Cardiac muscle cell (in vitro differentiated cells and primary cell): Measurements from ENCODE around the gene ERC2. TPM values are rescaled to one million over a fixed set of nuclear protein-coding genes. Genes with fewer than 3 reads are reported as not detected.

Experiments used
- DNase-seq, 2 donors: peaks; one replicate each; pipeline versions ENCODE4 v3.0.0 to v3.0.0-alpha.2; 2010 to 2017; ENCODE audit warnings: low read depth in 1 of 2, low spot score in 1 of 2
- H3K27ac ChIP-seq: fragments of 200-600 bp; sonication (generic); 2 replicates; pipeline ENCODE4 v1.5.1; 2016
- H3K27me3 ChIP-seq: fragments of 200-600 bp; sonication (generic); 2 replicates; pipeline ENCODE4 v1.6.0; 2016; ENCODE audit warnings: control low read depth
- H3K36me3 ChIP-seq: fragments of 200-600 bp; sonication (generic); 2 replicates; pipeline ENCODE4 v1.5.1; 2016; ENCODE audit warnings: control low read depth
- H3K4me1 ChIP-seq: fragments of 200-600 bp; sonication (generic); 2 replicates; pipeline ENCODE4 v1.8.1; 2017; ENCODE audit warnings: low read depth, mild to moderate bottlenecking, mixed run types
- H3K4me3 ChIP-seq: fragments of 200-600 bp; sonication (generic); 2 replicates; pipeline ENCODE4 v1.5.1; 2016; ENCODE audit warnings: mild to moderate bottlenecking
- H3K9me3 ChIP-seq: fragments of 200-600 bp; sonication (generic); 2 replicates; pipeline ENCODE4 v1.5.1; 2017; ENCODE audit warnings: low read depth, mild to moderate bottlenecking, control low read depth
- CTCF ChIP-seq: IDR thresholded peaks from 2 replicates; pipeline ENCODE4 v1.5.1; 2012; ENCODE audit warnings: low read depth, mild to moderate bottlenecking, low read length
- polyA plus RNA-seq: library from polyadenylated mRNA; unstranded; fragments of >200 nt; fragmentation: Nextera tagmentation; extraction: Ambion mirVana; gene quantifications from 2 replicates; pipeline ENCODE4 v1.2.1, GENCODE V29; 2016
- total RNA-seq: library from RNA; depleted of rRNA; stranded (reverse); fragments of >200 nt; gene quantifications from 2 replicates; pipeline ENCODE4 v1.2.3, GENCODE V29; 2016

Gene ERC2
- total and polyA plus RNA-seq, 2 experiments from 2014 or later: 18.1 to 29.0 TPM

GRCh38 chr3:55805169-55805568, 663.1 kb downstream of the ERC2 start:
- Histone ChIP-seq H3K4me1 (peaks cover 5% of the 10 kb centered on the region), H3K27me3 (no peaks in the 10 kb centered on the region), H3K9me3 (no peaks in the 10 kb centered on the region), H3K4me3 (no peak overlapping the region), H3K27ac (no peak overlapping the region), H3K36me3 (no peaks in the 10 kb centered on the region)
- DNase-seq: no peak
- no peak for TF ChIP-seq CTCF

DNA sequence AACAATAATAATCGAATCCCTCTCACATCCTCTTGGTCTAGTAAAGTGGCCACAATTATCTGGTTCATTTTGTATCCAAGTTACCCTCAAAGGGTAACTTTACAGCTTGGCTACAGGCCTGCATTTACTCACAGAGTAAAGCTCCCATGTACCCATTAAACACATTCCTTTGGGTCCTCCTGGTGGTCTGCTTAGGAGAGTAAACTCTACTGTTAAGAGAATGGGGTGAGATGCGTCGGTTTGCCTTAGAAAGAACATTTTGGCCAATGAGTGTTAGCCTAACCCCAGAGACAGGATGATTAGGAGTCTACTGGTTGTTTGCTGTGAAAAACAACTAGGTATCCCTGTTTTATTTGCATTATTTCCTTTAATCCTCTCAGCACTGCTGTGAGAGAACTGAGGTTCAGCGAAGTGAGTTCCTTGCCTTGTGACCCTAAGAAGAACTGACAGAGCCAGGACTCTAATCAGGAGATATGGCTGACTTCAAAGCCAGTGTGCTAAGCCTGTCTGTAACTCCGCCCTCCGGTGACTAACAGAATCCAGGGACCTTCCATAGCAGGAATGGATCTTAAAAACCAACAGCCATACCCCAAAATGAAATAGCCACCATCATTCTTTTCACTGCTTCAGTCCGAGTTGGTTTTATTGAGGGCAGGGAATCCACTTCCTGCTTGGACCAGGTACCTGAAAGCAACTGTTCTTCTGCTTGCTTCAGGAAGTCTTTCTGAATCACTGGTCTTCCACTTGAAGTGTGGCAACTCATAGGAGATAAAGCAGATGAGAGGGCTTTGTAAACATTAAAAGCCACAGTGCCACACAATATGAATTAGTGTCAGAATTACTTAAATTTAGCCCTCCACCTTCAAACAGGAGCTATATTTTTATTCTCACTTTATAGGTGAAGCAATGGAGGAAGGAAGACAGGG, 663.8 kb downstream of the ERC2 start:
- no peak for TF ChIP-seq CTCF
- no peaks in the 10 kb centered on the region for H3K27me3 ChIP-seq
- peaks cover 5% of the 10 kb centered on the region for H3K4me1 ChIP-seq
- no peaks in the 10 kb centered on the region for H3K9me3 ChIP-seq
- DNase-seq: peak in 1 of 2 donors; percentile 21
- H3K36me3 ChIP-seq: no peaks in the 10 kb centered on the region
- H3K4me3 ChIP-seq: no peak overlapping the region
- H3K27ac ChIP-seq: no peak overlapping the region

DNA sequence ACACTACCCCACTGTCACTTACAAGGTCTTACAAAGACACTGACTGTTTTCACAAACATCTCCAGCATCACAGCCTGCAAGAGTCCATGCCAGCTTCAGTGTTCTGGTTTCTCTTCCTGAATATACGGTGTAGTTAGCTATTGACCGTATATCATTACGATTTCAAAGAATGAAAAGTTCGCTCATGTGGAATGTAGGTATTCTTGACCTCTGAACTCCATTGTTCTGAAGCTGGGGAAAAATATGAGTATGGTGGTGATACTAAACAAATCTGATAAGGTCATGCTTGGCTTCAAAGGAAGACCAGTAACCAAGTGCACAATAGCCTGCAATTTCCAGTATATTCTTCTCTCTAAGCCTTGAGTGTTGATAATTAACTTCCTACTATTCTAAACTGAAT, 665.5 kb downstream of the ERC2 start:
- TF ChIP-seq CTCF: no peak
- H3K27ac ChIP-seq: no peak overlapping the region
- H3K27me3 ChIP-seq: no peaks in the 10 kb centered on the region
- DNase-seq: no peak
- H3K36me3 ChIP-seq: no peaks in the 10 kb centered on the region
- no peaks in the 10 kb centered on the region for H3K9me3 ChIP-seq
- H3K4me3 ChIP-seq: no peak overlapping the region
- H3K4me1 ChIP-seq: peaks cover 5% of the 10 kb centered on the region

DNA sequence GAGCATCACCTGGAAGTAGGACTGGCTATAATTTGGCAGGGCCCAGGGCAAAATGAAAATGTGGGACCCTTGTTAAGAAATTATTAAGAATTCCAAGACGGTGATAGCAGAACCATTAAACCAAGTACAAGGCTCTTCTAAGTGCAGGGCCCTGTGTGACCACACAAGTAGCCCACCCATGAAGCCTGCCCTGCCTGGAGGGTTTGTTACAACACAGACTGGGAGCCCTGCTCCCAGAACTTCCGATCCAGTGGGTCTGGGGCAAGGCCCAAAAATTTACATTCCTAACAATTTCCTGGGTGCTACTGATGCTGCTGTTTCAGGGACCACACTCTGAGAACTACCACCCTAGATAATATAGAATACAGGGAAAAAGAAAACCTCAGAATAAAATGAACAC, 666.6 kb downstream of the ERC2 start:
- no peaks in the 10 kb centered on the region for H3K27me3 ChIP-seq
- no peak overlapping the region for H3K4me3 ChIP-seq
- H3K36me3 ChIP-seq: no peaks in the 10 kb centered on the region
- no peak for TF ChIP-seq CTCF
- peaks cover 12% of the 10 kb centered on the region for H3K4me1 ChIP-seq
- no peaks in the 10 kb centered on the region for H3K9me3 ChIP-seq
- no peak overlapping the region for H3K27ac ChIP-seq
- DNase-seq: no peak

- H3K27me3 ChIP-seq: no peaks in the 10 kb centered on the region
- no peak for TF ChIP-seq CTCF
- no peaks in the 10 kb centered on the region for H3K9me3 ChIP-seq
- no peaks in the 10 kb centered on the region for H3K36me3 ChIP-seq
- DNase-seq: no peak
- no peak overlapping the region for H3K4me3 ChIP-seq
- H3K4me1 ChIP-seq: peaks cover 13% of the 10 kb centered on the region
- no peak overlapping the region for H3K27ac ChIP-seq
Measured at GRCh38 chr3:55801068-55801467, 667.2 kb downstream of the ERC2 start.
